PFSK-1 (cell line): Measurements from ENCODE around the gene RREB1.

Experiments used
- FOXP2 ChIP-seq: optimal IDR thresholded peaks from 2 replicates; pipeline ENCODE3; 2011; ENCODE audit warnings: borderline replicate concordance, control low read depth, inconsistent platforms; ENCODE audit not compliant: insufficient read depth; ENCODE audit errors: extremely low read length, extremely low read depth
- POLR2AphosphoS5 ChIP-seq: IDR thresholded peaks from 2 replicates; pipeline ENCODE4 v1.6.1; 2012; ENCODE audit warnings: low read depth, mild to moderate bottlenecking, control low read depth, low read length, moderate library complexity
- SIN3A ChIP-seq: IDR thresholded peaks from 2 replicates; pipeline ENCODE4 v1.6.1; 2012; ENCODE audit warnings: mild to moderate bottlenecking, low read length, moderate library complexity, borderline replicate concordance; ENCODE audit not compliant: insufficient read depth
- TAF1 ChIP-seq: IDR thresholded peaks from 2 replicates; pipeline ENCODE4 v1.6.1; 2012; ENCODE audit warnings: low read length, control low read depth, borderline replicate concordance; ENCODE audit not compliant: insufficient read depth
- TF ChIP-seq, protein P1 (sequence below), 2 experiments: IDR thresholded peaks; 2 replicates each; pipeline versions ENCODE4 v1.6.1 to v1.8.0; 2011 to 2012; ENCODE audit warnings: low read depth in 2 of 2, low read length in 2 of 2, control low read depth in 1 of 2, inconsistent platforms in 1 of 2, mild to moderate bottlenecking in 1 of 2, moderate library complexity in 1 of 2; ENCODE audit not compliant: insufficient read depth in 1 of 2

The RREB1 gene

DNA sequence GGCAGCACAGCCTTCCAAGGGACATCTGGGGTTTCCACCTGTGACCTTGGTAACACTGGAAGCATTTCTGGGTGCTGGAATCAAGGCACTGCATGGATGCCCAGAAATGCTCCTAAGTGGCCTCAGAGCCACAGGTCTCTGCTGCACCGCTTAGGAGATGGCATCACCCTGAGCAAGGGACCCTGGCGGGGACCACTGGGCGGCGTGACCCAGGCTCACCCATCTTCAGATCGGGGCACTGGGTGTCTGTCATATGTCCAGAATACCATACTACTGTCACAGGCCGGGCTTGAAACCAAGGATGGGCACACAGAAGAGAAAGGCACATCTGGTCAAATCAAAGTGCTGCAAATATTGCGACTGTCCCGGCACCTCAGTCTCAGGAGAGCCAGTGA lies 159.3 kb downstream of the RREB1 start:
- TF ChIP-seq POLR2AphosphoS5: no peak

DNA sequence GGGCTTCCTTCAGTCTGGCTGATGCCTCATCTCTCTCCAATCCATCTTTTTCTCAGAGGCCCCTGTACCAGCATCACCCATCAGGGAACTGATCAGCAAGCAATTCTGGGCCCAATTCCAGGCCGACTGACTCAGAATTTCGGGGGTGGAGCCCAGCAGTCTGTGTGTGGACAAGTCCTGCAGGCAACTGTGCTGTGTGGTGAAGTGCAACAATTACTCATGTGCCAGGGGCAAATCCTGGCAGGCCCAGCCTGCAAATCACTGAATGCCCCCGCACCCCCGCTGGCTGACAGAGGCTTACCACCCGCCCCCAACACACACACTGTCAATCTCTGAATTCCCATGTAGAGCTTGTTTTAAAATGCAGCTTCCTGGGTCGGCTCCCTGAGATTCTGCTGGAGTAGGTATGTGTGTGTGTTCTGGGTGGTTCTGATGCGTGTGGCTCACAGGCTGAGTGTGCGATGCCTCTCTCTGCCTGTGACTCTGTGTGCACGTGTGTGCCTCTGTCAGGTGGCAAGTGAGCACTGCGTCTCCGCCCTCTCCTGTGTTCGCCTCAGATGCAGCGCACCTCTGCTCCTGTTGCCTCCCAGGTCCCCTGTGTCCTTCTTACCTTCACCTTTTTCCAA lies 159.8 kb downstream of the RREB1 start:
- TF ChIP-seq SIN3A: no peak
- TF ChIP-seq, protein P1, sequence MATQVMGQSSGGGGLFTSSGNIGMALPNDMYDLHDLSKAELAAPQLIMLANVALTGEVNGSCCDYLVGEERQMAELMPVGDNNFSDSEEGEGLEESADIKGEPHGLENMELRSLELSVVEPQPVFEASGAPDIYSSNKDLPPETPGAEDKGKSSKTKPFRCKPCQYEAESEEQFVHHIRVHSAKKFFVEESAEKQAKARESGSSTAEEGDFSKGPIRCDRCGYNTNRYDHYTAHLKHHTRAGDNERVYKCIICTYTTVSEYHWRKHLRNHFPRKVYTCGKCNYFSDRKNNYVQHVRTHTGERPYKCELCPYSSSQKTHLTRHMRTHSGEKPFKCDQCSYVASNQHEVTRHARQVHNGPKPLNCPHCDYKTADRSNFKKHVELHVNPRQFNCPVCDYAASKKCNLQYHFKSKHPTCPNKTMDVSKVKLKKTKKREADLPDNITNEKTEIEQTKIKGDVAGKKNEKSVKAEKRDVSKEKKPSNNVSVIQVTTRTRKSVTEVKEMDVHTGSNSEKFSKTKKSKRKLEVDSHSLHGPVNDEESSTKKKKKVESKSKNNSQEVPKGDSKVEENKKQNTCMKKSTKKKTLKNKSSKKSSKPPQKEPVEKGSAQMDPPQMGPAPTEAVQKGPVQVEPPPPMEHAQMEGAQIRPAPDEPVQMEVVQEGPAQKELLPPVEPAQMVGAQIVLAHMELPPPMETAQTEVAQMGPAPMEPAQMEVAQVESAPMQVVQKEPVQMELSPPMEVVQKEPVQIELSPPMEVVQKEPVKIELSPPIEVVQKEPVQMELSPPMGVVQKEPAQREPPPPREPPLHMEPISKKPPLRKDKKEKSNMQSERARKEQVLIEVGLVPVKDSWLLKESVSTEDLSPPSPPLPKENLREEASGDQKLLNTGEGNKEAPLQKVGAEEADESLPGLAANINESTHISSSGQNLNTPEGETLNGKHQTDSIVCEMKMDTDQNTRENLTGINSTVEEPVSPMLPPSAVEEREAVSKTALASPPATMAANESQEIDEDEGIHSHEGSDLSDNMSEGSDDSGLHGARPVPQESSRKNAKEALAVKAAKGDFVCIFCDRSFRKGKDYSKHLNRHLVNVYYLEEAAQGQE (IDR thresholded peaks at IDR 0.05; ENCODE audit: insufficient read depth in 1 of 2, low read depth in 2 of 2, low read length in 2 of 2): no peak
- no peak for TF ChIP-seq POLR2AphosphoS5

- TF ChIP-seq FOXP2 (no peak), POLR2AphosphoS5 (no peak), SIN3A (no peak), TAF1 (no peak)
- TF ChIP-seq, protein P1 (IDR thresholded peaks at IDR 0.05; ENCODE audit: insufficient read depth in 1 of 2, low read depth in 2 of 2, low read length in 2 of 2): no peak
These were observed 160.6 kb downstream of the RREB1 start for GRCh38 chr6:7268362-7268761.

DNA sequence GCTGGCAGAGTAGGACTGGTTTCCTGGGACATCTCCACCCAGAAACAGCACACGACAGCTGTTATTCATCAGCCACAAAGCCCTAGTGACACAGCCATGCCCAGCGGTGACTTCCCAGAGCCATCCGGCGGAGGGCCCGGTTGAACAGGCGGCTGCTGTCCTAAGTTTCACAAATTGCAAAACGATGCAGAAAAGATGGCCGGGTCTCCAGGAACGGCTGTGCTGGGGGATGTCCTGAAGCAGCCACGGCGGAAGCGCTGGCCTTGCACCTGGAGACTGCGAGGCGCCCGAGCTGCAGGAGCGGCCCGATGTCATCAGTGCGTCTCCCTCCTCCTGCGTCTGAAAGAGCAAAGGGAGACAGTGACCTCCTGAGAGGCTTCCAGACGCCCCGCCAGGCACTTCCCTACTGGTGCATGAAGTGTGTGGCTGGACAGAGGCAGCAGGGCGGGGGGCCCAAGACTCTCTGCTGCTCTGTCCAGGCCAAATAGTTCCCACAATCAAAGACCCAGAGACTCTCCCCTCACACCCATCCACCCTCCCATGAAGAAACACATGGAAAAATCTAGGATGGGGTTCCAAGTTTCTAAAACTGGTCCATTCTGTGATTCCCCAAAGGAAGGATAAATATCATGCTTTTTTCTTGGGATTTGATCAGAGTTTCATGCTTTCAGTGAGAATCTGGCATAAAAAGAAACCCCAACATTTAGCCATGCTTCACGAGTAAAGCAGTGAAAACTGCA lies 161.2 kb downstream of the RREB1 start:
- TF ChIP-seq SIN3A (no peak), POLR2AphosphoS5 (no peak), TAF1 (no peak), FOXP2 (no peak)
- TF ChIP-seq, protein P1 (IDR thresholded peaks at IDR 0.05; ENCODE audit: insufficient read depth in 1 of 2, low read depth in 2 of 2, low read length in 2 of 2): no peak

- TF ChIP-seq SIN3A (no peak), POLR2AphosphoS5 (no peak), TAF1 (no peak), FOXP2 (no peak)
- TF ChIP-seq, protein P1 (IDR thresholded peaks at IDR 0.05; ENCODE audit: insufficient read depth in 1 of 2, low read depth in 2 of 2, low read length in 2 of 2): no peak
These were observed 162.1 kb downstream of the RREB1 start for GRCh38 chr6:7269816-7270215.
